Thoracic aorta (tissue), 2 donors: Measurements from ENCODE around the gene GABRG1. TPM values are rescaled to one million over a fixed set of nuclear protein-coding genes. Genes with fewer than 3 reads are reported as not detected.

Experiments
- ATAC-seq: fragments of 150-250 bp; one replicate; pipeline ENCODE4 v1.8.0; 2017; ENCODE audit warnings: low read depth; ENCODE audit not compliant: insufficient number of reproducible peaks, low FRiP score
- DNase-seq: peaks from one replicate; pipeline ENCODE4 v3.0.0-alpha.2; 2020; ENCODE audit warnings: low spot score
- H3K27ac ChIP-seq, 2 donors: fragments of 200-600 bp; sonication (generic); 1 replicate in 1 of 2; 2 replicates in 1 of 2; pipeline ENCODE4 v1.5.1; 2016; ENCODE audit warnings: mild to moderate bottlenecking in 2 of 2, moderate library complexity in 2 of 2
- H3K27me3 ChIP-seq: fragments of 200-600 bp; sonication (generic); replicated peaks from 2 replicates; pipeline ENCODE4 v1.6.0; 2016; ENCODE audit warnings: mild to moderate bottlenecking; ENCODE audit not compliant: insufficient read depth
- H3K36me3 ChIP-seq: fragments of 200-600 bp; sonication (generic); one replicate; pipeline ENCODE4 v1.5.1; 2016
- H3K4me1 ChIP-seq, 2 donors: fragments of 200-600 bp; sonication (generic); 1 replicate in 1 of 2; 2 replicates in 1 of 2; pipeline versions ENCODE4 v1.5.1 to v1.6.0; 2016; ENCODE audit warnings: low read depth in 2 of 2, mild to moderate bottlenecking in 1 of 2; ENCODE audit not compliant: control insufficient read depth in 1 of 2
- H3K4me3 ChIP-seq: fragments of 200-600 bp; sonication (generic); 2 replicates; pipeline ENCODE4 v1.5.1; 2016; ENCODE audit warnings: mild to moderate bottlenecking
- H3K9me3 ChIP-seq: fragments of 200-600 bp; sonication (generic); 2 replicates; pipeline ENCODE4 v1.5.1; 2016
- total RNA-seq, 2 donors: library from RNA; depleted of rRNA; stranded (reverse); fragments of >200 nt; gene quantifications; one replicate each; pipeline versions ENCODE4 v1.1.0 to v1.2.3, GENCODE V29; 2016
- TF ChIP-seq, protein P1 (sequence below): fragments of 200-600 bp; sonication (generic); IDR thresholded peaks from one replicate; pipeline ENCODE4 v1.5.1; 2019; ENCODE audit warnings: antibody characterized with exemption

Gene GABRG1
- total RNA-seq, 2 donors from 2014 or later, result not detected

GRCh38 chr4:45992728-45993127 is 131.1 kb downstream of the GABRG1 start:
- DNase-seq (no peak), ATAC-seq (no peak)
- no peaks in the 10 kb centered on the region for H3K27me3 ChIP-seq
- no peak overlapping the region for H3K27ac ChIP-seq
- TF ChIP-seq, protein P1, sequence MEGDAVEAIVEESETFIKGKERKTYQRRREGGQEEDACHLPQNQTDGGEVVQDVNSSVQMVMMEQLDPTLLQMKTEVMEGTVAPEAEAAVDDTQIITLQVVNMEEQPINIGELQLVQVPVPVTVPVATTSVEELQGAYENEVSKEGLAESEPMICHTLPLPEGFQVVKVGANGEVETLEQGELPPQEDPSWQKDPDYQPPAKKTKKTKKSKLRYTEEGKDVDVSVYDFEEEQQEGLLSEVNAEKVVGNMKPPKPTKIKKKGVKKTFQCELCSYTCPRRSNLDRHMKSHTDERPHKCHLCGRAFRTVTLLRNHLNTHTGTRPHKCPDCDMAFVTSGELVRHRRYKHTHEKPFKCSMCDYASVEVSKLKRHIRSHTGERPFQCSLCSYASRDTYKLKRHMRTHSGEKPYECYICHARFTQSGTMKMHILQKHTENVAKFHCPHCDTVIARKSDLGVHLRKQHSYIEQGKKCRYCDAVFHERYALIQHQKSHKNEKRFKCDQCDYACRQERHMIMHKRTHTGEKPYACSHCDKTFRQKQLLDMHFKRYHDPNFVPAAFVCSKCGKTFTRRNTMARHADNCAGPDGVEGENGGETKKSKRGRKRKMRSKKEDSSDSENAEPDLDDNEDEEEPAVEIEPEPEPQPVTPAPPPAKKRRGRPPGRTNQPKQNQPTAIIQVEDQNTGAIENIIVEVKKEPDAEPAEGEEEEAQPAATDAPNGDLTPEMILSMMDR, result no peak
- H3K9me3 ChIP-seq, result no peaks in the 10 kb centered on the region
- no peaks in the 10 kb centered on the region for H3K36me3 ChIP-seq
- no peaks in the 10 kb centered on the region for H3K4me1 ChIP-seq
- H3K4me3 ChIP-seq, result no peak overlapping the region

DNA sequence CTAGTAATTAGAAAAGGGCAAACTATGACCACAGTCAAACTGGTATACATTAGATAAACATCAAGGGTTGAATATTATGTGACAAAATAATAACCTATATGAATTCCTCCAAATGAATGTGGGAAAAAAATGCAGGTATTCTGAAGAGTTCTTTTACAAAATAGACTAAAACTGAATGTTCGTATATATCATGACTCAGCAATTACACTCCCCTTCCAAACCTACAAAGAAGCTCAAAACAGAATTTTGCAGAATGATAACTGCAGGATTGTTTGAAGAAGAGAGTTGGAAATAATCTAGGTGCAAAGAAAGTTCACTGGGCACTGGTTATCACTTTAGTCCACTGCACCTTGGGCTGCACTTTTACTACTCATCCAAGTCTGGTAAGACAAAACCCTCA is 134.1 kb downstream of the GABRG1 start:
- ATAC-seq (no peak), DNase-seq (no peak)
- no peaks in the 10 kb centered on the region for H3K36me3 ChIP-seq
- H3K27me3 ChIP-seq, result no peaks in the 10 kb centered on the region
- no peaks in the 10 kb centered on the region for H3K4me1 ChIP-seq
- no peak overlapping the region for H3K27ac ChIP-seq
- TF ChIP-seq, protein P1, result no peak
- no peaks in the 10 kb centered on the region for H3K9me3 ChIP-seq
- no peak overlapping the region for H3K4me3 ChIP-seq

DNA sequence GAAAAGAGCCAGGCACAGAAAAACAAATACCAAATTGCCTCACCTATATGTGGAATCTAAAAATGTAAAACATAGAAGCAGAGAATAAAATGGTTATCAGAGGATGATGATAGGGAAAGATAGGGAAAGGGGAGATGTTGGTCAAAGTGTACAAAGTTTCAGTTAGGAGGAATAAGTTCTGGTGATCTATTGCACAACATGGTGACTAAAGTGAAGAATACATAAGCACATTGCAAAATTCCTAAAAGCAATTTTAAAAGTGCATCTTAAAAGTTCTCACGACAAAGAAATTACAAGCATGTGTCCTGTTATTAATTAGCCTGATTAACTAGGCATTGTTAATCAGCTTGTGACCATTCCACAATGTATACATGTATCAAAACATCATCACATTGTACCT is 136.0 kb downstream of the GABRG1 start:
- Histone ChIP-seq H3K4me3 (no peak overlapping the region), H3K27ac (no peak overlapping the region), H3K36me3 (no peaks in the 10 kb centered on the region), H3K27me3 (no peaks in the 10 kb centered on the region), H3K9me3 (no peaks in the 10 kb centered on the region), H3K4me1 (no peaks in the 10 kb centered on the region)
- no peak for ATAC-seq
- no peak for DNase-seq
- TF ChIP-seq, protein P1, result no peak
